Uterus (tissue), 4 donors: ENCODE measurements around the gene SOX4. TPM values are rescaled to one million over a fixed set of nuclear protein-coding genes. Genes with fewer than 3 reads are reported as not detected.
A peak's percentile ranks its signal among the peaks of the same experiment; 100 is the strongest.

Experiments
- DNase-seq, 2 donors: peaks; one replicate each; pipeline ENCODE4 v3.0.0-alpha.2; 2019 to 2020
- H3K27ac ChIP-seq, 2 donors: fragments of 200-600 bp; sonication (generic); 1 replicate in 1 of 2; 2 replicates in 1 of 2; pipeline ENCODE4 v1.5.1; 2016 to 2018
- H3K27me3 ChIP-seq, 2 donors: fragments of 200-600 bp; sonication (generic); one replicate each; pipeline ENCODE4 v1.5.1; 2018 to 2019; ENCODE audit warnings: control low read depth in 1 of 2
- H3K36me3 ChIP-seq, 2 donors: fragments of 200-600 bp; sonication (generic); one replicate each; pipeline ENCODE4 v1.5.1; 2019; ENCODE audit warnings: control low read depth in 1 of 2
- H3K4me1 ChIP-seq, 2 donors: fragments of 200-600 bp; sonication (generic); one replicate each; pipeline ENCODE4 v1.5.1; 2018 to 2019; ENCODE audit warnings: control low read depth in 1 of 2
- H3K4me3 ChIP-seq, 2 donors: fragments of 200-600 bp; sonication (generic); 1 replicate in 1 of 2; 2 replicates in 1 of 2; pipeline ENCODE4 v1.5.1; 2018 to 2019; ENCODE audit warnings: mild to moderate bottlenecking in 1 of 2
- H3K9me3 ChIP-seq, 2 donors: fragments of 200-600 bp; sonication (generic); one replicate each; pipeline ENCODE4 v1.5.1; 2019; ENCODE audit warnings: control low read depth in 1 of 2
- POLR2A ChIP-seq, 2 donors: fragments of 450-650 bp; IDR thresholded peaks; one replicate each; pipeline ENCODE4 v1.6.1; 2016; ENCODE audit warnings: antibody characterized with exemption in 2 of 2, mild to moderate bottlenecking in 1 of 2, moderate library complexity in 1 of 2
- intact Hi-C: fragments of 100-400 bp; cut with DNase I; formaldehyde crosslinking; loops from one replicate; pipeline ENCODE4 v1.15.1; 2023; ENCODE audit warnings: low total_unique reads
- total RNA-seq, 4 donors: library from RNA; depleted of rRNA in 3 of 4; stranded (reverse); fragments of >200 nt in 3 of 4; gene quantifications; one replicate each; pipeline versions ENCODE4 v1.1.0 to v1.2.4, GENCODE V29; 2014 to 2023
- TF ChIP-seq, protein P1 (sequence below), 4 experiments: fragments of 200-600 bp in 2 of 4; fragments of 450-650 bp in 2 of 4; sonication (generic) in 2 of 4; IDR thresholded peaks; one replicate each; pipeline ENCODE4 v1.5.1; 2016 to 2019; ENCODE audit warnings: antibody characterized with exemption in 4 of 4, mild to moderate bottlenecking in 2 of 4, moderate library complexity in 1 of 4
- donor health status: DM: yes; HTN: yes; CAD: no.

SOX4 gene
- total RNA-seq, 4 donors from 2014 or later = 5.9 to 103 (median 18.1) TPM

DNA sequence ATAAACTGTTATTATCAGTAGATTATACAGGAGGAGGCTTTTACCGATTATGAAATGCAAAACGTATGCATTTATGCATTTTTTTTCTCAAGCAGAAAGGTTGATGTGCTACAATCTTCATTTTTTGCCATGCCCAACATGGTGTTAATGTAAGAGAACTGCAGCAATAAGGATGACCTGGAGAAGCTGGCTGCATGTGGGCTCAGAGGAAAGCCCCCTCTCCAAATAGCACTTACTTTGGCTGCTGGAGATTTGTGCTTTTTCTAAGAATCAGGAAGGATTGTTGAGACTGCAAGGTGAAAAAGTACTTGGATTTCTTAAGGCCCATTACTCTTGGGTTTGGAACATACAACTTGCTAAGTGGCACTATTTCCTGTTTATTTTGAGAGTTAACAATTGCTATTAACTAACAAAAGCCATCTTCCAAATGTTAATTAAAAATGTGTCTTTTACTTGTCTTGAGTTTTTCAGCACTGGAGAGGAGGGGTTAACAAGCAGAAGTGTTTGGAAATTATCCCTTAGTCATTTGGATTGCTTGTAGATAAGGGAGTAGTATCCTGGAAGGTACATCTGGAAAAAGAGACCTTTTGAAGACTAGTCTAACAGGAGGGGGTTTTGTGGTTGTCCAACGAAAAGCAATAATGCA lies 5.6 kb downstream of the SOX4 start:
- H3K4me3 ChIP-seq = no peak overlapping the region
- no peak for DNase-seq
- no peaks in the 10 kb centered on the region for H3K36me3 ChIP-seq
- no peak for TF ChIP-seq POLR2A (IDR thresholded peaks at IDR 0.05)
- TF ChIP-seq, protein P1, sequence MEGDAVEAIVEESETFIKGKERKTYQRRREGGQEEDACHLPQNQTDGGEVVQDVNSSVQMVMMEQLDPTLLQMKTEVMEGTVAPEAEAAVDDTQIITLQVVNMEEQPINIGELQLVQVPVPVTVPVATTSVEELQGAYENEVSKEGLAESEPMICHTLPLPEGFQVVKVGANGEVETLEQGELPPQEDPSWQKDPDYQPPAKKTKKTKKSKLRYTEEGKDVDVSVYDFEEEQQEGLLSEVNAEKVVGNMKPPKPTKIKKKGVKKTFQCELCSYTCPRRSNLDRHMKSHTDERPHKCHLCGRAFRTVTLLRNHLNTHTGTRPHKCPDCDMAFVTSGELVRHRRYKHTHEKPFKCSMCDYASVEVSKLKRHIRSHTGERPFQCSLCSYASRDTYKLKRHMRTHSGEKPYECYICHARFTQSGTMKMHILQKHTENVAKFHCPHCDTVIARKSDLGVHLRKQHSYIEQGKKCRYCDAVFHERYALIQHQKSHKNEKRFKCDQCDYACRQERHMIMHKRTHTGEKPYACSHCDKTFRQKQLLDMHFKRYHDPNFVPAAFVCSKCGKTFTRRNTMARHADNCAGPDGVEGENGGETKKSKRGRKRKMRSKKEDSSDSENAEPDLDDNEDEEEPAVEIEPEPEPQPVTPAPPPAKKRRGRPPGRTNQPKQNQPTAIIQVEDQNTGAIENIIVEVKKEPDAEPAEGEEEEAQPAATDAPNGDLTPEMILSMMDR (IDR thresholded peaks at IDR 0.05) = no peak
- H3K27ac ChIP-seq = peak overlapping the region in 1 of 2 donors; percentile 97
- intact Hi-C loops = no loop called here
- H3K27me3 ChIP-seq = no peaks in the 10 kb centered on the region
- no peaks in the 10 kb centered on the region for H3K4me1 ChIP-seq
- no peaks in the 10 kb centered on the region for H3K9me3 ChIP-seq

DNA sequence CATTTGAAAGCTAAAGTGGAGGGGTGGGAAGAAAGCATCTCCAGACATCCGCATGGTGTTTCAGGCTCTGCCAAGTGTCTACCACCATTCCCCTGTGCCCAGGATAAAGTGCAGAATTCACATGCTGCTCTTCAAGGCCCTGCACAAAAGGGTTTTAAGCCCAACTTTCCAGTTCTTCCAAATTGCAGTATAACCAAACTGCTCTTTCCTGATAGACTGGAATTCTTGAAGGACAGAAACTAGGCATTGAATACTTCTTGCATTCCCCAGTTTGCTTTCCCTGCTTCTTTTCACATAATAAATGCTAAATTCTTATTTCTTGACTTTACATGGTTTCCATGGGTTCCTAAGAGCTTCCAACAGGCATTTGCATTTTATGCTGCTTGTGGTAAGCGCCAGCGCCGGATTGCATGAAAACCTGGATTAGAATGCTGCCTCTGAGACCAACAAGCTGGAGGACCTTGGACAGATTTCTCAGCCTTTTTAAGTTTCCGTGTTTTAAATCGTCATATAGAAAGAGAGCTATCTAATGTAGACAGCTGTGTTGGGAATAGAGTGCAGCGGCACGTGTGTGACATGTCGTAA lies 7.9 kb downstream of the SOX4 start:
- no peaks in the 10 kb centered on the region for H3K36me3 ChIP-seq
- H3K4me3 ChIP-seq = no peak overlapping the region
- no peak for TF ChIP-seq POLR2A (IDR thresholded peaks at IDR 0.05)
- TF ChIP-seq, protein P1 (IDR thresholded peaks at IDR 0.05) = no peak
- H3K9me3 ChIP-seq = no peaks in the 10 kb centered on the region
- no peak overlapping the region for H3K27ac ChIP-seq
- no peaks in the 10 kb centered on the region for H3K27me3 ChIP-seq
- H3K4me1 ChIP-seq = no peaks in the 10 kb centered on the region
- DNase-seq = no peak
- intact Hi-C loops = no loop called here

DNA sequence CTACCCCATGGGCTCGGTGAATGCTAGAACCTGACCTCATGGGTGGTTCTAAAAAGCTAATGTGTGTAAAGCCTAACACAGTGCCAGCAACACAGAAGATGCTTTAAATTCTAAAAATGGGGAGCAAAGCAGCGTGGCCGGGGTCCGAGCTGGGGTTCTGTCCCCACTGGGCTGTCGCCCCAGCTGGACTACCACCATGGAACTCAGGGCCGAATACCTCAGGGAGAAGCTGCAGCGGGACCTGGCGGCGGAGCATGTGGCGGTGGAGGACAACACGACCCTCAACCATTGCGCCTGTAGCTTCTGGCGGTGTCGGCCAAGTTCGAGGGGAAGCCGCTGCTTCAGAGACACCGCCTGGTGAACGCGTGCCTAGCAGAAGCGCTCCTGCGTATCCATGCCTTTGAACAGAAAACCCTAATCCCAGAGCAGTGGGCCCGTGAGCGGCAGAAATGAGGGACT lies 8.4 kb downstream of the SOX4 start:
- Histone ChIP-seq H3K27ac (no peak overlapping the region), H3K4me3 (no peak overlapping the region), H3K36me3 (no peaks in the 10 kb centered on the region), H3K9me3 (no peaks in the 10 kb centered on the region), H3K4me1 (no peaks in the 10 kb centered on the region), H3K27me3 (no peaks in the 10 kb centered on the region)
- intact Hi-C loops = no loop called here
- no peak for TF ChIP-seq POLR2A (IDR thresholded peaks at IDR 0.05)
- TF ChIP-seq, protein P1 (IDR thresholded peaks at IDR 0.05) = no peak
- DNase-seq = no peak

DNA sequence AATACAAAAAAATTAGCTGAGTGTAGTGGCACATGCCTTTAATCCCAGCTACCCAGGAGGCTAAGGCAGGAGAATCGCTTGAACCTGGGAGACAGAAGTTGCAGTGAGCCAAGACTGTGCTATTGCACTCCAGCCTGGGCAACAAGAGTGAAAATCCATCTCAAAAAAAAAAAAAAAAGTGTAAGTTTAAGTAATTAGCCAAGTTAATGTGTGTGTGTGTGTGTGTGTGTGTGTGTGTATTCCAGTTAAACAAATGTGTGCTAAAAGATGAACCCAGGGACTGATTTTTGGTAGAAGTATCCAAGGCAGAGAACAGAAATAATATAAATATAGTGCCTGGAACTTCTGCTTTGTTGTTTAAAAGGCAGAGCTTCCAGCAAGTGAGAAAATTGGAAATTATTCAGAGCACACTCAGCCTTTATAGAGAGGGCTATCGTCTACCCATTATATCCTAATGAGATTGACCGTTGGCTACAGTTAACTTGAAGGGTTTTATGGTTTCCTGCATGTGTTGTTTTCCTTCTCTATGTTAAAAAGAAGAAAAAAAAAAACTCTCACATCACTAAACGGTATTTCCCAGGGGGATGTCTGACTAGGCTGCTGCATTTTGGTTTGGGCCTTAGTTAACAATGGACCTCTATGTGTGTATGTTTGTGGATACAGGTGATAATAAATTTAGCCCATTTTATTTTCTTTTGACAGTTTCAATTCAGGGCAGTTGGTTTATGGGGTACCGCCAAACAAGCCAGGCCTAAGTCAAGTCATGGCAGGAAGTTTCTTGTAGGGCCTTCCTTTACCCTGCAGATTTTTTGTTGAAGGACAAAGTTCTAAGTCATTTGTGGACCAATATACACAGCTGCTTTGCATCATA lies 9.8 kb downstream of the SOX4 start:
- Histone ChIP-seq H3K36me3 (no peaks in the 10 kb centered on the region), H3K27me3 (no peaks in the 10 kb centered on the region), H3K4me3 (no peak overlapping the region), H3K27ac (peak overlapping the region in 1 of 2 donors; percentile 2), H3K9me3 (no peaks in the 10 kb centered on the region), H3K4me1 (no peaks in the 10 kb centered on the region)
- intact Hi-C loops = no loop called here
- DNase-seq = no peak
- TF ChIP-seq, protein P1 (IDR thresholded peaks at IDR 0.05) = no peak
- no peak for TF ChIP-seq POLR2A (IDR thresholded peaks at IDR 0.05)

DNA sequence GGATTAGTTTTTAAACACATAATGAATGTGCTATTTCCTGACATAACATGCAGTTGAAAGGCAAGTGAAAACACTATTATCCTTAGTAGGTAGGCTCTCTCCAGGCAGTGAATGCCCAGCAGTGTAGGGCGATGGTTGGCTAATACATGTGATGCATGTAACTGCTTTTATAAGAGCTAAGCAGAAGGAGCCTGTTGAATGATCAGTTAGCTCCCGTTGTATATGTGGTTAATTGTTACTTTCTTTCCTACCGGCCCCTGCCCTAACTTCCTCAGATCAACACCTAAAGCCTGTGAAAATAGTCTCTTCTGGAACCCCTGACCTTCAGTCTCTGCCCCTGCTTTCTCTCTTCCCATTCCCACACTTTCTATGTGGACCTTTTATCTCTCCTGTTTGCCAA lies 10.5 kb downstream of the SOX4 start:
- Histone ChIP-seq H3K9me3 (no peaks in the 10 kb centered on the region), H3K4me3 (no peak overlapping the region), H3K4me1 (no peaks in the 10 kb centered on the region), H3K27me3 (no peaks in the 10 kb centered on the region), H3K27ac (peak overlapping the region in 1 of 2 donors; percentile 30), H3K36me3 (no peaks in the 10 kb centered on the region)
- intact Hi-C loops = no loop called here
- TF ChIP-seq POLR2A (IDR thresholded peaks at IDR 0.05) = no peak
- TF ChIP-seq, protein P1 (IDR thresholded peaks at IDR 0.05) = no peak
- DNase-seq = no peak
